Suppressor macrophage (primary cell): ENCODE measurements around the gene TWF2.

ENCODE experiments used
- DNase-seq, 4 experiments: peaks; one replicate each; pipeline ENCODE4 v3.0.0-alpha.2; 2020 to 2022

TWF2 gene

DNA sequence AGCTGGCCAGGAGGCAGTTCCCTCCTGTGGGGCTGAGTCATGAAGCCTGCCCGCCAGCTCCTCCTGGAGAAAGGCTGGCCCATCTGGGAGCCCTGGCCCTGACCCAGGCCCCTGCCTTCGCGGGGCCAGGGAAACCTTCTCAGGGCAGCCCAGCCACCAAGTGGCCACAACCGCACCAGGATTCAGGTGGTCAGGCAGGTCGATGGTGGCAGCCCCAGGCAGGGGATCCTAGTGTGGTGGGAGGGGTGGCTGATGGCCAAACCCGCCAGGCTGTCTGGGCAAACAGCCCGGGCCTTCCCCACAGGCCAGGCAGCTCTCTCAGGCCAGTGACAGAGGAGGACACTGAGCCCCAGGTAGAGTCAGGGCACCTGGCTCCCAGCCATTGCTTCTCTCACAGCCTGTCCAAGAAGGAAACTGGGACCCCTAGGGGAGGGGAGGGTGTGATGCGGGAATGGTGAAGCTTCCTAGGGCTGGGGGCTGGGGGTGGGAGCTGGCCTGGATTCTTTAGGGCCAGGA is 1.2 kb downstream of the TWF2 start:
- peak; percentile 84 to 92 (median 90) for DNase-seq

DNA sequence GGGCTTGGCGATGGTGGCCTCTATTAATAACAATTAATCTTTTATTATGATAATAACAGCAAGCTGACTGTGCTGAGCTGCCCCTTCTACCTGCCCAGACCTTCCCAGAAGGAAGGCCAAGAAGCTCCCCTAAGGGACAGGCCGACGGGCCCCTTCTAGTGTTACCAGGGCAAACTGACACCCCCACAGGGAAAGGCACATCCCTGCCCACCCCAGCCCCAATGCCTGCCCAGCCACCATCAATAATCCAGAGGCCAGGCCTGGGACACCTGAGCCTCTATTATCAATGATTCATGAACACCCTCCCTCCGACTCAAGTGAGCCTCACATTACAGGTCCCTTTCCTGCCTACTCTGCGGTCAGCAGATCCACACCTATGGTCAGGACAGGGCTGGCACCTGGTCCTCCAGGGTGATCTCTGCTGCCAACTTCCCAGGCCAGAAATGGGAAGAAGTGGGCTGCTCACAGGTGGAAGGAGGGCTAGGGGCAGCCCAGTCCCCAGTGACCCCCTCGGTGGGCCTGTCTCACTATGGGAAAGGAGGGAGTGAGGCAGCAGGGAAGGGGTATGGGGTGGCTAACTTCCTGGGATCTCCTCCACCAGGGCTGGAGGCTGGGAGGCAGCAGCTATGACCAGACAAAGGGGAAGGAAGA is 1.8 kb downstream of the TWF2 start:
- no peak for DNase-seq

DNA sequence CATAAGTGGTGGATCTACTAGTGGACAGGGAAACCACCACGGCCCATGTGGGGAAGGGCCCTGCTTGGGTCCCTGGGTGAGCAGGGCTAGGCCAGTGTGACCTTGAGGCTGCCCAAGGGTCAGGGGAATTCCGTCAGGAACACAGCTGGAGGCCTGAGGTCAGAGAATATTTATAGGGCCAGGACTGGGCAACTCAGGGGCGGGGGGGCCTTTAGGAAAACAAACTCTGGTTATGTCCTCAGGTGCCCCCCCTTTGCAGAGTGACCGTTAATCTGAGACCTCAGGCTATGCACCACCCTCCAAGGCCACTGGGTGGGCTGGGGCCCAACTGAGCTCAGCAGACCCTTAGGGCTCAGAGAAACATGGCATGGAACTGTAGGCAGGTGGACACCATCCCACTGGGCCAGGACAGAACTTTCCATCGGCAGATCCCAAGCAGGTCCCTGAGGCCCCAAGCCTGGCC is 2.5 kb downstream of the TWF2 start:
- no peak for DNase-seq

DNA sequence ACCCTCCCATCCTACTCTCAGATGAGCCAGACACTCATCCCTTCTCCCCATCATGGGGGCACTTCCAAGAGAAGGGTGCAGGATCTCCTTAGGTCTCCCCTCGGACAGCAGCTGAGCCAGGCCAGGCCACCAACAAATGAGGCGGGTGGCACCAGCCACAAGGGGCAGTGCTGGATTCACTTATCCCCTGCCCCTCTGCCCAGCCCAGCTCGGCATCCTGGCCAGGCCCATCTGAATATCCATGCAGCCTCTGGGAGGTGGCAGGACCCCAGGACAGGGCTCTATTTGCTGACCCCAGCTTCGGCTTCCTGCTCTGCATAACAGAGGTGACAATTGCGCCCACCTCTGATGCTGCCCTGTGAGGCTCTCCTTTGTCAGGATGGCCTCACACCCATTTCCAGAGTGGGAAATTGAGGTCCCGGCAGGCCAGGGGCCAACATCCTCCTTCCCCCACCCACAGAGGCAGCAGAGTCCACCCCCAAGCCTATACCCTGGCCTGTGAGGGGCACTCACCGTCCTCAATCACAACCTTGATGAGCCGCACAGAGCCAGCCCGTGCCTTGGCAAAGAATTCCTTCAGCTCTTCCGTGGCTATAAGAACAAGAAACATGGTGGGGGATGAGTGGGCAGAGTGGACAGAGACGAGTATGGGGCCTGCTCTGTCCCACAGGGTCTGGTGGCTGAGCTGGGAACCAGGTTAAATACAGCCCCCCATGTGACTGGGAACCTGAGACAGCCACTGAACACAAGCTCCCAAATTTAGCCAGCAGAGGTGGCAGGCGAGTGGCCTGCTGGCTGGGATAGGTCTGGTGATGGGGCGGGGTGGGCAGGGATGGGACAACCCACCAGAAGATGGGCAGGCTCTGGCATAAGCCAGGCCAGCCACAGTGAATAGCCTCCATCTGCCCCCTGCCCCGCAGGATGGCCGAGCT is 4.2 kb downstream of the TWF2 start:
- no peak for DNase-seq

DNA sequence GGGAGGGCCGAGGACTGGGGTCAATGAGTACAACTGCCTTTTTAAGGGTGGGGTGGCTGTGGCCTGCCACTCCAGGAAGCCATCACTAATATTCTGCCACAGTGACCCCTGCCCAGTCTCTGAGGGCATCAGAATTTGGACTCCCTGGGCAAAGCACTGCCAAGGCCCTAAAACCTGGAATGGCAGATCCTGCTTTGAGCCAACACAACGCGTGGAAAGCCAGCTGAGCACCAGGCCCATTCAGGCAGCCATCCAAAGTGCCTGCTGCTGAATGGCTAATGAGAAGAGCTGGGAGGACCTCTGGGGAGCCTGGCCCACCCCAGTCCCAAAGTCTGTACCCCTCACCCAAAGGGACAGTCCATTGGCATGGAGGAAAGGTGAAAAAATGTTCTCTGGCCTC is 5.0 kb downstream of the TWF2 start:
- DNase-seq, result no peak

DNA sequence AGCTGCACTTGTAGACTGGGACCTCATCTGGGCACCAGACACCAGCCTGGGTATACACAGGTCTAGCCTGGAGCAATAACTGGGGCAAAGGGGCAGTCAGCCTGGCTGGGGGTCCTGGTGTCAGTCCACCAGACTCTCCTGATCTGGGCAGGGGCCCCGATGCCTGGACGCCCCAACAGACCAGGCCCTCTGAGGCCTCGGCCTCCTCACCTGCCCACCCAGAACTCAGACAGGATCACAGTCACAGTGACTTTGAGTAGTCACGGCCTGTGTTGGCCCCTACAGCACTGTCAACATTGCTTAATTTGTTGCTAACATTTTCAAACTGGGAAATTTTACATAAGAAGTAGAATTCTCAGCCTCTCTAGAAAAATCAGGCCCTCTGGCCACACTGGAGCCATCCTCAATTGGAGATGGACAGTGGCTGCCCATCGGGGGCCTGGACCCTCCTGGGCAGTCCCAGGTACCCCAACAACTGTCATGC is 5.8 kb downstream of the TWF2 start:
- DNase-seq, result no peak

DNA sequence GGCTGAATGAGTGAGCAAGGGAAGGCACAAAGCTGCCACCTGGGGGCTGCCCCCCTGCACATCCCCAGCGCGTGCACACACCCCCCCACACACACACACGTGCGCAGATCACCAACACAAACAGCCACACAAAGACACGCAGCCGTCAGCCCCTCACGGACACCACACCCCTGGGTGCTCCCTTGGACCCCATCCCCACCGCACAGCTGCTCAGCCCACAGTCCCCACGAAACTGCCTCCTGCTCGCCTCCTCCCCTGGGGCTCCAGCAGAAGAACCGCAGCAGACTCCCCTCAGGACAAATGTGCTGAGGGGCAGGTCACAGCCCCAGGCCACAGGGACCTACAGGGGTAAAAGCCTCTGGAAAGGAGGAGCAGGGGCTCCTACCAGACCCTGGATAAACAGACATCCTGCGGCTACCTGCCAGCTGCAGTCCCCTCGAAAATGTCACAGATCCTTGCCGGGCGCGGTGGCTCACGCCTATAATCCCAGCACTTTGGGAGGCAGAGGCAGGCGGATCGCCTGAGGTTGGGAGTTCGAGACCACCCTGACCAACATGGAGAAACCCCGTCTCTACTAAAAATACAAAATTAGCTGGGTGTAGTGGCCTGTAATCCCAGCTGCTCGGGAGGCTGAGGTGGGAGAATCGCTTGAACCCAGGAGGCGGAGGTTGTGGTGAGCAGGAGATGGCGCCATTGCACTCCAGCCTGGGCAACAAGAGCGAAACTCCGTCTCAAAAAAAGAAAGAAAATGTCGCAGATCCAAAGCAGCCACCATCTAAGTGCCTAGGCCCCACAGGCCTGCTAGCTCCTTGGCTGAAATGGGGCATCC is 6.5 kb downstream of the TWF2 start:
- DNase-seq, result peak in 1 of 4 experiments; percentile 31

DNA sequence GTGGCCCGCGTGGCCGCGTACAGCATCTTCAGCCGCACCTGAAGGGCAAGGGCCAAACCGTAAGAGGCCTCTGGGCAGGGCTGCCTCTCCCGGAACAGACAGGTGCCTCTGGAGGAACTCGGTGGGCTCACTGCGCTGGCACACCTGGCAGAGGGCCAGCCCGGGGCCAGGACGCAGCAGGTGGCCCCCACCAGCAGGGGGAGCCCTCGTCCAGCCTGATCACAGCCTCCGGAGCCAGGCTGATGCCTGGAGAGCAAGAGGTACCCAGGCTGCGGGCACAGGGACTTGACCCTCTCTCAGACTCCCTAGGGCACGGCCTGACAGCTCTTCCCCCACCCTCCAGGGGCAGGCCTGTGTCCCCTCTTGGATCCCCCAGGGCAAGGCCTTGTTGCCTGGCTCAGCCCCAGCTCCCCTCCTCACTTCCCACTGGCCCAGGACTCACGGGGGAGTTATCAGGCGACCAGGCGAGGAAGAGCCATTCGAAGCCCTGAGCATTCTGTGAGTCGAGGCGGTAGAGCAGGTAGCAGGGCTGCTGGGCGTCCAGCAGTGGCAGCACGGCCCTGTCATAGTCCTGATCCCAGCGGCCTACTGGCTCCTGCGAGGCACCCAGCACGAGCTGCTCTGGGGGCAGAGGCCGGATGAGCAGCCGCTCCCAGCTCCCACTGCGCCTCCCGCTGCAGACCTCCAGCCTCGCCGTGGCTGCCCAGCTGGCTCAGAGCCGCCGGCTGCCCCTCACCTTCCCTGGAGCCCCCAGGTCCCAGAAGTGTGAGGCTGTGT is 7.3 kb downstream of the TWF2 start:
- DNase-seq, result peak; percentile 84 to 94 (median 89)

DNA sequence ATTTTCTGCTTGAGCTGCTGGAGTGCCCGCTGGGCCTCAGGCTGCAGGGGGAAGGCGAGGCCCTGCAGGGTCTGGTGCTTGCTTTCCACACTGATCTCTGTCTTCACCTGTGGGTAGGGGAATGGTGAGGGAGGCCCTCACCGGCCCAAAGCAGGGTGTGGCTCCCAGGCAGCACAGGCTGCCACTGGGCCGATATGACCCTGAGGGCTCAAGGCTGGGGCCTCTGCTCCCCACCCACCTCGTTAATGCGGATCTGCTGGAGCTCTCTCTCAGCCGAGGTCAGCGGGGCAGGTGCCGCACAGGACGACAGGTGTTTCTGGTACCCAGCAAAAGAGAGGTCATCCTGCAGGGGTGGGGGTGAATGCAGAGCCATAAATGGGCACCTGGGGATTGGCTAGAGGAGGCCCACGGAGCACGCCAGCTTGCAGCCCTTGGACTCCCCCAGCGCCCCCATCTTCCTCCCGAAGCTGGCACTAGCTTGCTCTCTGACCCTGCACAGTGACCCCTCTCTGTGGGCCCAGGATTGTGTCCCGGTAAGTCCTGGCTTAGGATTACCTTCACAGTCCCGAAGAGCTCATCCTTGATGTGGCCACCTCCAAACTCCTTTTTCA is 8.0 kb downstream of the TWF2 start:
- DNase-seq, result no peak

DNA sequence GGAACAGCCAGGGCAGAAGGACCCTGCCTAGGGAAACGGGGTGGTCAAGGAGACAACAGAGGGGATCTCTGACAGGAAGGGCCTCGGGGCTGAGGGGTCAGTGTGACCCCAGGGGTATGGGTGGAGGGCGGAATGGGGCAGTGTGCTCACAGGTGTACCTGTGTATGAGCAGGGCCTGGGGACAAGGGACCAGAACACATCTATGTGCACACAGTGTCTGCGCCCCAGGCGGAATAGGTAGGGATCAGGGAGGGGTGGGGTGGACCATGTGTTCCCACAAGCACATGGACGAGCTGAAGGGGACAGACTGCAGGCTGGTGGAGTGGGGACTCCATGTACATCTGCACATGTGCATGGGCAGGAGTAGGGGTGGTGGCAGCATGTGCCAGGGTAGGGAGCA is 8.5 kb downstream of the TWF2 start:
- DNase-seq, result no peak

DNA sequence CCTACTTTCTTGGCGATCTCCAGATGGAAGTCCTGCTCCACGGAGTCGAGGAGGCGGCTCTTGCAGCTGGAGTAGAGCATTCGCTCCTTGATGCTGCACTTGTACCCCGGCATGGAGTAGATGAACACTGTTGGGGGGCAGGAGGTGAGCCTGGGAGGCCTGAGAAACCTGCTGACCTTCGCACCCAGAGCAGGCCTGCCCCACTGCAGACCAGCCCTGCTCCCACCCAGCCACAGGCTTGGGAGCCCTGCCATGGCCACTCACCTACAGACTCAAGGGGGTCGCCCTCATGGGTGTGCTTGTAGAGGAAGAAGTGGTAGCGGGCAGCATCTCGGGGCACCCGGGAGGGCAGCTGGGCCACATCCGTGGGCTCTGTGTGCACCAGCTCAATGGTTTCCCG is 9.3 kb downstream of the TWF2 start:
- no peak for DNase-seq

DNA sequence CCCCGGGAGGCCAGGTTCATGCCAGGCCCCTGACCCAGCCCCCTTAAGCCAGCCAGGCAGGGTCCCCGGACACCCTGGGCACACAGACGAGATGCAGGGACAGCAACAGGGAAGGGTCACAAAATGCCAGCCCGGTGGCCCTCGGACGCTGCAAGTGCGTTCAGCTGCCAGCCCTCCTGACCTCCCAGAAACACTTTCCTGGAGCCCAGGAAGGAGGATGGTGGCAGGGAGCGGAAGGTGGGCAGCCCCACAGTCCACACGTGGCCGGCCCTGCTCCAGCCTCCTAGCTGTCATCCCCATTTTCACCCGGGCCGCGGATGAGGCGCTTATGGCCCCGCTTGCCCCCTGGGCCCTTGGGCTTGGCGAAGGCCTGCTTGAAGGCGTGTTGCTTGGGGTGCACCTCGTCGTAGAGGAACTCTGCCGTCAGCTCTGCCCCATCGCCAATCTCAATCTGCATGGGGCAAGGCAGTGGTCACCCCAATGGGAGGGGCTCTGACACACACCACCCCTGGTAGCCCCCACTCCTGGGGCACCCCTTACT is 10.1 kb downstream of the TWF2 start:
- DNase-seq, result no peak

DNA sequence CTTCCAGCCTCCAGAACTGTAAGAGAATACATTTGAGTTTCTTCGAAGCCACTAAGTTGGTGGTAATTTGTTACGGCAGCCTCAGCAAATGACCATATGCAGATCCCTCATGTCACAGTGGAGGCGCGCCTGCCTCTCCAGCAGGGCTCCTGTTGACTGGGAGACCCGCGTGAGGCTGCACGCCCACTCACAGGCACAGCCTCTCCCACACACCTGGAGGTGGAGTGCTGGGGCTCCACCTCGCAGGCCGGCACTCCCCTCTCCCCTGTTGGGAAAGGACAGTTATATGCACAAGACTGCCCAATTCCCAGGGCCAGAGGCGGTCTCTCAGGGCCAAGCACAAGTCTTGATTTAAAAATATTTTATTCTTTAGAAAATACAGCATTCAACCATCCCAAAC is 10.7 kb downstream of the TWF2 start:
- no peak for DNase-seq

DNA sequence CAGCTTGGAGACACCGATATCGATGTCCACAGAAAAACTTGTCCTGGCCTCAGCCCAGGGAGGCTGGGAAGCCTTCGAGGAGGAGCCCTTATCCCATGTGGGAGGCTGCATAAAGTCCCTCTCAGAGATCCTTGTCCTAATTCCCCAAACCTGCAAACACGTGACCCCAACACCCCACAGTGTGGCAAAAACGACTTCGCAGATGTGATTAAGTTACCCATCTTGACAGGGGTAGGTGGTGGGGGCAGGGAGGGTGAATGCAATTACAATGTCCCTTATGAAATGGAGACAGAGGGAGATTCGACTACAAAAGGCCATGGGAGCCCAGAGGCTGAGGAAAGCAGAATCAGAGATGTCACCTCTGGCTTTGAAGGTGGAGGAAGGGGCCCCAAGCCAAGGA is 11.2 kb downstream of the TWF2 start:
- DNase-seq, result no peak

DNA sequence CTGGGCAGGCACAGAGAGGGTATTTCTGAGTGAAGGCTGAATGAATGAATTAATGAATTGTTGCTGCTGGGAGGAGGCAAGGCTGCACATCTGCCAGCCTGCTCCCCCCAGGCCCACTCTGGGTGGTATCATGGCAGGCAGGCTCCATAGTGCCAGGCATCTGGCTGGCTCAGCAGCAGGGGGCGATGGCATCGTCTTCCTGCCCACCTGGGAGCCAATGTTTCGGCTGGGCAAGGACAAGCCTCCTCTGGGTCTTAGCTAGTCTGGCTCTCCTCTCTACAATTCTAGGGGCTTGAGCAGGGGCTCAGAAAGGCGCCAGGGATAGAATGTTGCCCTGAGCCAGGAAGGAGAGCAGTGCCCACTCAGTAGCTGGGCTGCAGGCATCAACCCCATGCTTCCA is 11.8 kb downstream of the TWF2 start:
- no peak for DNase-seq

DNA sequence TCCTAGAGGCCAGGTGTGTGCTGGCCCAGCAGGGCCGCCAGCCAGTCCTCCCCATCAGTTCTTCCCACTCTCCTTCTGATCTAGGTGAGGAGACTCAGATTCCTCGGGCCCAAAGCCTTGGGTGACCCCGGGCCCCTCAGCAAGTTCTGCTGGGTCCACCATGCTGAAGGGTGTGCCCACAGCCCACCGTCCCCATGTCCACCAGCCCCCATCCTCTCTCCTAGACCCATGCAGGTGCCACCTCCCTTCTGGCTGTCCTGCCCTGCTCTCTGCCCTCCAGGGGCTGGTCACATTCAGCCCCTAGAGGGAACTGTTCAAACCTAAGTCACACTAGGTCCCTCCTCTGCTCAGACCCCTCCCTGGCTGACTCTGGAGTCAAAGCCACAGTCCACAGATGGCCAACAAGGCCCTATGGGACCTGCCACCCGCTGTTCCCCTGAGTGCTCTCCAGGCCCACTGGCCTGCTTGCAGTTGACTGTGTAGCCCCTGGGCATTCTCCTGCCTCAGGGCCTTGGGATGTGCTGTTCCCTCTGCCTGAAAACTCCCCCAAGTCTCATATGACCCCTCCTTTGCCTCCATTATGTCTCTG is 12.6 kb downstream of the TWF2 start:
- no peak for DNase-seq

DNA sequence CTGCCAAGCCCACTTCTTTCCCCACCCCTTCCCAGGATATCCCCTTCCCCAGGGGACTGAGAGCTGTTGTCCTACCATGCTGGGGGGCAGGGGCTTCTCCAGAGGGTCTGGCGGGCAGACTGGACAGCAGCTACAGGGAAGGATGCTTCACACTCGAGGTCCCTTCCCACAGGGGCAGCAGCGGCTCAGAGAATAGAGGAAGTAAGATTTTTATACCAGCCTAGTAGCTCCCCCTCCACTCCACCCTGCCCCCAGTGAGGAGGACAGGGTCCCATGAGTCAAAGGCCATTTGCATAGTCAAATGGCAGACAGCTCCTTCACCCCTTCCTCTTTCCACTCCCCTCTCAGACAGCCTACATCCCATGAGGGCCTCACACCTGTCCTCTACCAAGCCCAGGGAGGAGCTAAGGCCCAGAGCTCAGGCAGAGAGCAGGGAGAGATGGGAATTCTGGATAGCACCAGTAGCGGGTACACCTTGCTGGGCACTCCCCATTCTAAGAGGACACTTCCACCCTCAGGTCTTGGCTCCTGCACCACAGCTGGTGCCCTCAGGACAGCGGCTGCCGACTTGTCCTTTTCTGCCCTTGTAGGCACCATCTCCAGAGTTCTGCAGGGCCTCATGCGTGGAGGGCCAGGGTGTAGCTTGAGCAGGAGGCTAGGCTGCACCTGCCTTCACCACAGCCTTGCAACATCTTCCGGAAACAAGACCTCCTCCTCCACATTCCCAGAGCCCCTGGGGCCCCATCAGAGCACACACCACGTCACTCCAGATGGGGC is 13.3 kb downstream of the TWF2 start, which contains the start of gene TLR9:
Gene TLR9, minus strand, starts transcription at position 194 of the 777 bp plus-strand sequence. Its CDS starts 116 bp downstream, at position 78.
- DNase-seq, result peak; percentile 62 to 79 (median 65)

DNA sequence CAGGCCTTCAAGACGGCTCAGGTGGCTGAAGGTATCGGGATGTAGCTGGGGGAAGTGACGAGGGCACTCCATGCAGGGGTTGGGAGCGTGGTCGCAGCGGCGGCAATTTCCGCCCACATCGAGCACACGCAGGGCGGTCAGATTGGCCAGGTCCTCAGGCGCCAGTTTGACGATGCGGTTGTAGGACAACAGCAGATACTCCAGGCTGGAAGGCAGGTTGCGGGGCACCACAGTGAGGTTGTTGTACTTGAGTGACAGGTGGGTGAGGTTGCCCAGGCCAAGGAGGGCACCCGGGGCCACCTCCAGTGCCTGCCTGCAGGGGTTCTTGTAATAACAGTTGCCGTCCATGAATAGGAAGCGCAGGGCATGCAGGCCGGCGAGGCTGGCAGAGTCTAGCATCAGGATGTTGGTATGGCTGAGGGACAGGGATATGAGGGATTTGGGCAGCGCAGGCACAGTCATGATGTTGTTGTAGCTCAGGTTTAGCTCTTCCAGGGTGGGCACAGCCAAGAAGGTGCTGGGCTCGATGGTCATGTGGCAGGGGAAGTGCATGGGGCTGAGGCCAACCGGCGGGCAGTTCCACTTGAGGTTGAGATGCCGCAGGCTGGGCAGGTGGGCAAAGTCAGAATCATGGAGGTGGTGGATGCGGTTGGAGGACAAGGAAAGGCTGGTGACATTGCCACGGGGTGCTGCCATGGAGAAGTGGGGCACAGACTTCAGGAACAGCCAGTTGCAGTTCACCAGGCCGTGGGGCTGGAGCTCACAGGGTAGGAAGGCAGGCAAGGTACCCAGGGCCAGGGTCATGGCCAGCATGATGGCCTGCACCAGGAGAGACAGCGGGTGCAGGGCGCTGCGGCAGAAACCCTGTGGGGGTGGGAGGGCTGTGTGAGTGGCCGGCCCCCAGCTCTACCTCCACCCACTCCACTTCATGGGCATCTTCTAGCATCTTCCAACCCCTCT is 15.2 kb downstream of the TWF2 start:
- no peak for DNase-seq
